HG03280 (cell line): ENCODE measurements around the gene ARHGAP27.

ENCODE experiments used
- ATAC-seq: cut with Tn5 transposase; IDR thresholded peaks from one replicate; pipeline ENCODE4 v1.9.1; 2021; ENCODE audit warnings: mild to moderate bottlenecking, moderate library complexity; ENCODE audit not compliant: unreplicated experiment

The ARHGAP27 gene

GRCh38 chr17:45410144-45411091 lies 22.3 kb downstream of the ARHGAP27 start:
- ATAC-seq: no peak

GRCh38 chr17:45409659-45410076 lies 23.0 kb downstream of the ARHGAP27 start:
- ATAC-seq: no peak

GRCh38 chr17:45408611-45409421 lies 23.9 kb downstream of the ARHGAP27 start:
- no peak for ATAC-seq

- ATAC-seq: no peak
These were observed 26.6 kb downstream of the ARHGAP27 start for GRCh38 chr17:45406107-45406506.

GRCh38 chr17:45405250-45406086 lies 27.2 kb downstream of the ARHGAP27 start:
- no peak for ATAC-seq

GRCh38 chr17:45404870-45405249 lies 27.8 kb downstream of the ARHGAP27 start:
- no peak for ATAC-seq

GRCh38 chr17:45403906-45404490 lies 28.7 kb downstream of the ARHGAP27 start:
- ATAC-seq: no peak

GRCh38 chr17:45402916-45403315 lies 29.8 kb downstream of the ARHGAP27 start:
- ATAC-seq: no peak

- ATAC-seq: no peak
These were observed 33.9 kb downstream of the ARHGAP27 start for GRCh38 chr17:45398800-45399199.

GRCh38 chr17:45397796-45398195 lies 34.9 kb downstream of the ARHGAP27 start:
- no peak for ATAC-seq

GRCh38 chr17:45396496-45397205 lies 36.0 kb downstream of the ARHGAP27 start:
- ATAC-seq: no peak

GRCh38 chr17:45395569-45396415 lies 36.9 kb downstream of the ARHGAP27 start:
- ATAC-seq: no peak

- no peak for ATAC-seq
These were observed 37.6 kb downstream of the ARHGAP27 start for GRCh38 chr17:45394913-45395568.

GRCh38 chr17:45394564-45394912 lies 38.1 kb downstream of the ARHGAP27 start:
- ATAC-seq: no peak

GRCh38 chr17:45394091-45394490 lies 38.6 kb downstream of the ARHGAP27 start:
- ATAC-seq: no peak

- ATAC-seq: no peak
These were observed 39.3 kb downstream of the ARHGAP27 start for GRCh38 chr17:45393411-45393810.

- ATAC-seq: no peak
These were observed 40.8 kb downstream of the ARHGAP27 start for GRCh38 chr17:45391918-45392317.

GRCh38 chr17:45391291-45391690 lies 41.4 kb downstream of the ARHGAP27 start:
- ATAC-seq: no peak

GRCh38 chr17:45389354-45389753 lies 43.3 kb downstream of the ARHGAP27 start:
- ATAC-seq: no peak
